ENCODE measurements around the gene PNKP.

The PNKP gene

GRCh38 chr19:49879243-49879963, 12.0 kb upstream of the PNKP start:
- H3K4me3 ChIP-seq (ENCODE audit: control insufficient read depth, low read depth, low read length): no peak overlapping the region
- no peak for TF ChIP-seq CTCF (conservative IDR thresholded peaks at IDR 0.05; ENCODE audit: control insufficient read depth, insufficient read depth, low read depth, low read length)
- DNase-seq (ENCODE audit: low read depth): no peak

- TF ChIP-seq CTCF (conservative IDR thresholded peaks at IDR 0.05; ENCODE audit: control insufficient read depth, insufficient read depth, low read depth, low read length): no peak
- no peak for DNase-seq (ENCODE audit: low read depth)
- peak overlapping the region; percentile 98 for H3K4me3 ChIP-seq (ENCODE audit: control insufficient read depth, low read depth, low read length)
Measured at GRCh38 chr19:49878744-49879070, 11.3 kb upstream of the PNKP start.

- peak; percentile 95 for DNase-seq (ENCODE audit: low read depth)
- TF ChIP-seq CTCF (conservative IDR thresholded peaks at IDR 0.05; ENCODE audit: control insufficient read depth, insufficient read depth, low read depth, low read length): no peak
- peak overlapping the region; percentile 98 for H3K4me3 ChIP-seq (ENCODE audit: control insufficient read depth, low read depth, low read length)
Measured at GRCh38 chr19:49877879-49878743, 10.7 kb upstream of the PNKP start.

GRCh38 chr19:49877020-49877878, 9.9 kb upstream of the PNKP start, which contains the start of the genes AKT1S1 and TBC1D17:
TSS of gene AKT1S1 (minus strand) at chr19:49877355. CDS start at chr19:49873295, 4,060 bp downstream.
TSS of gene TBC1D17 (plus strand) at chr19:49877702. CDS start at chr19:49877724, 22 bp downstream.
- peak; percentile 100 for DNase-seq (ENCODE audit: low read depth)
- peak within 1 kb of the TSS; percentile 98 for H3K4me3 ChIP-seq (ENCODE audit: control insufficient read depth, low read depth, low read length)
- no peak for TF ChIP-seq CTCF (conservative IDR thresholded peaks at IDR 0.05; ENCODE audit: control insufficient read depth, insufficient read depth, low read depth, low read length)

GRCh38 chr19:49876422-49877019, 9.1 kb upstream of the PNKP start:
- DNase-seq (ENCODE audit: low read depth): peak; percentile 99
- H3K4me3 ChIP-seq (ENCODE audit: control insufficient read depth, low read depth, low read length): peak overlapping the region; percentile 98
- TF ChIP-seq CTCF (conservative IDR thresholded peaks at IDR 0.05; ENCODE audit: control insufficient read depth, insufficient read depth, low read depth, low read length): no peak
